OCI-LY1 (cell line): ENCODE data around the gene PROZ.

Source experiments
- H2AFZ ChIP-seq: fragments of 200-600 bp; sonication (generic), shearing (Covaris generic); 2 replicates; pipeline ENCODE4 v1.6.0; 2014; ENCODE audit warnings: antibody characterized with exemption, mild to moderate bottlenecking, low read length
- H3F3A ChIP-seq: fragments of 200-600 bp; sonication (generic), shearing (Covaris generic); 2 replicates; pipeline ENCODE4 v1.6.0; 2014; ENCODE audit warnings: mild to moderate bottlenecking, antibody characterized with exemption, low read length, moderate library complexity; ENCODE audit not compliant: insufficient read depth
- H3K27ac ChIP-seq: fragments of 200-600 bp; sonication (generic); 2 replicates; pipeline ENCODE4 v1.5.1; 2014; ENCODE audit warnings: low read length, mixed run types, mild to moderate bottlenecking, low read depth; ENCODE audit not compliant: poor library complexity, severe bottlenecking
- H3K27me3 ChIP-seq: fragments of 200-600 bp; sonication (generic); 2 replicates; pipeline ENCODE4 v1.6.0; 2014; ENCODE audit warnings: antibody characterized with exemption, mild to moderate bottlenecking, low read length, moderate library complexity; ENCODE audit not compliant: insufficient read depth
- H3K36me3 ChIP-seq: fragments of 200-600 bp; sonication (generic); 2 replicates; pipeline ENCODE4 v1.6.1; 2014; ENCODE audit warnings: mild to moderate bottlenecking, antibody characterized with exemption, low read length, moderate library complexity, mixed read lengths; ENCODE audit not compliant: insufficient read depth
- H3K4me1 ChIP-seq: fragments of 200-600 bp; sonication (generic); 2 replicates; pipeline ENCODE4 v1.5.1; 2014; ENCODE audit warnings: mild to moderate bottlenecking, low read length, moderate library complexity; ENCODE audit not compliant: insufficient read depth, severe bottlenecking
- H3K4me2 ChIP-seq: fragments of 200-600 bp; sonication (generic), shearing (Covaris generic); 2 replicates; pipeline ENCODE4 v1.6.1; 2014; ENCODE audit warnings: low read length
- H3K4me3 ChIP-seq: fragments of 200-600 bp; sonication (generic); 2 replicates; pipeline ENCODE4 v1.5.1; 2014; ENCODE audit warnings: low read length, low read depth, mild to moderate bottlenecking, mixed read lengths; ENCODE audit not compliant: poor library complexity, severe bottlenecking
- H3K79me2 ChIP-seq: fragments of 200-600 bp; shearing (Covaris generic); 2 replicates; pipeline ENCODE4 v1.6.1; 2016; ENCODE audit warnings: mixed run types, low read length, mixed read lengths; ENCODE audit not compliant: insufficient read depth
- H3K9ac ChIP-seq: fragments of 200-600 bp; sonication (generic), shearing (Covaris generic); 2 replicates; pipeline ENCODE4 v1.6.1; 2014; ENCODE audit warnings: mild to moderate bottlenecking, low read length, mixed read lengths
- H3K9me2 ChIP-seq: fragments of 200-600 bp; sonication (generic), shearing (Covaris generic); 2 replicates; pipeline ENCODE4 v1.6.1; 2014; ENCODE audit warnings: low read depth, mild to moderate bottlenecking, low read length, mixed read lengths
- H3K9me3 ChIP-seq: fragments of 200-600 bp; shearing (Covaris generic); 2 replicates; pipeline ENCODE4 v1.6.1; 2014; ENCODE audit warnings: low read length, mixed read lengths
- H4K20me1 ChIP-seq: fragments of 200-600 bp; sonication (generic), shearing (Covaris generic); 2 replicates; pipeline ENCODE4 v1.6.0; 2016; ENCODE audit warnings: mild to moderate bottlenecking, low read length; ENCODE audit not compliant: insufficient read depth
- EZH2 ChIP-seq: fragments of 200-600 bp; sonication (generic), shearing (Covaris generic); IDR thresholded peaks from 2 replicates; pipeline ENCODE4 v1.8.0; 2017; ENCODE audit warnings: borderline replicate concordance, mixed run types, mild to moderate bottlenecking, antibody characterized with exemption, low read length, moderate library complexity, mixed read lengths
- TF ChIP-seq, protein P1 (sequence below): fragments of 200-600 bp; sonication (generic), shearing (Covaris generic); IDR thresholded peaks from 2 replicates; pipeline ENCODE4 v1.5.1; 2017; ENCODE audit warnings: mild to moderate bottlenecking, antibody characterized with exemption, low read length, moderate library complexity, mixed read lengths

Gene PROZ

DNA sequence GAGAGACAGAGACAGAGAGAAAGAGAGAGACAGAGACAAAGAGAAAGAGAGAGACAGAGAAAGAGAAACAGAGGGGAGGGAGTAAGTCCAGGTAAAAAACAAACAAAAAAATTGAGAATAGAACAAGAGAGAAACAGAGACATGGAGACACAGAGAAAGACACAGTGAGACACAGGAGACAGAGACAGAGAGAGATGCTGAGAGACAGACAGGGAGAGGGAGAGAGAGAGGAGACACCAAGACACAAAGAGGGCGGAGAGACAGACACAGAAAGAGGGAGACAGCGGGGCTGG, 5.8 kb upstream of the PROZ start:
- H3K36me3 ChIP-seq: peaks cover 5% of the 10 kb centered on the region; the same call in 1 of the 2 replicates
- H3F3A ChIP-seq: no peaks in the 10 kb centered on the region
- H4K20me1 ChIP-seq: no peaks in the 10 kb centered on the region
- peak overlapping the region; percentile 54; the same call in 1 of the 2 replicates for H3K4me2 ChIP-seq
- no peak overlapping the region for H3K9ac ChIP-seq
- no peak overlapping the region for H2AFZ ChIP-seq
- H3K79me2 ChIP-seq: no peaks in the 10 kb centered on the region
- TF ChIP-seq EZH2: no peak
- TF ChIP-seq, protein P1, sequence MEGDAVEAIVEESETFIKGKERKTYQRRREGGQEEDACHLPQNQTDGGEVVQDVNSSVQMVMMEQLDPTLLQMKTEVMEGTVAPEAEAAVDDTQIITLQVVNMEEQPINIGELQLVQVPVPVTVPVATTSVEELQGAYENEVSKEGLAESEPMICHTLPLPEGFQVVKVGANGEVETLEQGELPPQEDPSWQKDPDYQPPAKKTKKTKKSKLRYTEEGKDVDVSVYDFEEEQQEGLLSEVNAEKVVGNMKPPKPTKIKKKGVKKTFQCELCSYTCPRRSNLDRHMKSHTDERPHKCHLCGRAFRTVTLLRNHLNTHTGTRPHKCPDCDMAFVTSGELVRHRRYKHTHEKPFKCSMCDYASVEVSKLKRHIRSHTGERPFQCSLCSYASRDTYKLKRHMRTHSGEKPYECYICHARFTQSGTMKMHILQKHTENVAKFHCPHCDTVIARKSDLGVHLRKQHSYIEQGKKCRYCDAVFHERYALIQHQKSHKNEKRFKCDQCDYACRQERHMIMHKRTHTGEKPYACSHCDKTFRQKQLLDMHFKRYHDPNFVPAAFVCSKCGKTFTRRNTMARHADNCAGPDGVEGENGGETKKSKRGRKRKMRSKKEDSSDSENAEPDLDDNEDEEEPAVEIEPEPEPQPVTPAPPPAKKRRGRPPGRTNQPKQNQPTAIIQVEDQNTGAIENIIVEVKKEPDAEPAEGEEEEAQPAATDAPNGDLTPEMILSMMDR: no peak
- no peaks in the 10 kb centered on the region for H3K9me2 ChIP-seq
- H3K4me1 ChIP-seq: peaks cover 17% of the 10 kb centered on the region
- no peak overlapping the region for H3K4me3 ChIP-seq
- H3K27ac ChIP-seq: no peak overlapping the region
- H3K9me3 ChIP-seq: peaks cover 8% of the 10 kb centered on the region
- H3K27me3 ChIP-seq: peaks cover 32% of the 10 kb centered on the region; the same call in 1 of the 2 replicates

- peak overlapping the region; percentile 54 for H3K4me2 ChIP-seq
- no peaks in the 10 kb centered on the region for H4K20me1 ChIP-seq
- no peaks in the 10 kb centered on the region for H3F3A ChIP-seq
- peak overlapping the region; percentile 42 for H3K4me3 ChIP-seq
- peaks cover 5% of the 10 kb centered on the region; the same call in 1 of the 2 replicates for H3K36me3 ChIP-seq
- H3K9ac ChIP-seq: peak overlapping the region; percentile 7; the same call in 1 of the 2 replicates
- no peaks in the 10 kb centered on the region for H3K79me2 ChIP-seq
- H3K9me3 ChIP-seq: peaks cover 8% of the 10 kb centered on the region
- peaks cover 17% of the 10 kb centered on the region for H3K4me1 ChIP-seq
- H3K27me3 ChIP-seq: peaks cover 32% of the 10 kb centered on the region; the same call in 1 of the 2 replicates
- H3K27ac ChIP-seq: no peak overlapping the region
- H2AFZ ChIP-seq: no peak overlapping the region
- TF ChIP-seq, protein P1: no peak
- no peak for TF ChIP-seq EZH2
- H3K9me2 ChIP-seq: no peaks in the 10 kb centered on the region
Measured at GRCh38 chr13:113152984-113153809, 5.3 kb upstream of the PROZ start.

DNA sequence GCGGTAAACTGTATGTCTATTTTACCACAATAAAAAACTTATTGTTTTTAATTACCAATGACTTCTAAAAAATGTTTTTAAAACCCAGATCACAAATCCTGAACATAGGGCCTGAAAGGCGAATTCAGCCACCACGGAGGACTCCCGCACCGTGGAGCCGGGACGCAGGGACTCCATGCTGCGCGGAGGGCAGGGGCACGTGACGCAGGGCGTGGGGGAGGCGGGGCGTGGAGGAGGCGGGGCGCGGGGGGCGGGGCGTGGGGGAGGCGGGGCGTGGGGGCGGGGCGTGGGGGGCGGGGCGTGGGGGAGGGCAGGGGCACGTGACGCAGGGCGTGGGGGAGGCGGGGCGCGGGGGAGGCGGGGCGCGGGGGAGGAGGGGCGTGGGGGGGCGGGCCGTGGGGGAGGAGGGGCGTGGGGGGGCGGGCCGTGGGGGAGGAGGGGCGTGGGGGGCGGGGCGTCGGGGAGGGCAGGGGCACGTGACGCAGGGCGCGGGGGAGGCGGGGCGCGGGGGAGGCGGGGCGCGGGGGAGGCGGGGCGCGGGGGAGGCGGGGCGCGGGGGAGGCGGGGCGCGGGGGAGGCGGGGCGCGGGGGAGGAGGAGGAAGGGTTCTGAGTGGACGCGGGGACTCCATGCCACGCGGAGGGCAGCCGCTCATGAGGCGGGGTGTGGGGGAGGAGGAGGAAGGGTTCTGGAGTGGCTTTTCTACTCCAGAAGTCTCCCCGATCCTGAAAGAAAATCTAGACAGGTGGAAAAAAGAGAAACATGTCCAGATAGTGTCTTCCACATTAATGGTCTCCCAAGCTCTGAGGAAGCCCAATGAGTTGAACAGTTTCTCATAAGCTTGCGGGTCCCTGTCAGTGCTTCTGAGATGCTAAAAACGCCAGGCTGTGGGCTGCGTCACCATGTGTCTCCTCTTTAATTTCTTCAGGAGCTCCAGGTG, 4.4 kb upstream of the PROZ start:
- H3F3A ChIP-seq: no peaks in the 10 kb centered on the region
- H3K27me3 ChIP-seq: peaks cover 36% of the 10 kb centered on the region; the same call in 1 of the 2 replicates
- H3K4me2 ChIP-seq: peak overlapping the region; percentile 72
- peak overlapping the region; percentile 12; the same call in 1 of the 2 replicates for H3K9ac ChIP-seq
- no peaks in the 10 kb centered on the region for H4K20me1 ChIP-seq
- peak overlapping the region; percentile 56 for H3K4me3 ChIP-seq
- H3K4me1 ChIP-seq: peaks cover 17% of the 10 kb centered on the region
- peaks cover 5% of the 10 kb centered on the region; the same call in 1 of the 2 replicates for H3K36me3 ChIP-seq
- H3K9me2 ChIP-seq: no peaks in the 10 kb centered on the region
- H3K27ac ChIP-seq: no peak overlapping the region
- peak overlapping the region; percentile 98; the same call in 1 of the 2 replicates for H2AFZ ChIP-seq
- no peak for TF ChIP-seq EZH2
- TF ChIP-seq, protein P1: no peak
- peaks cover 8% of the 10 kb centered on the region for H3K9me3 ChIP-seq
- H3K79me2 ChIP-seq: no peaks in the 10 kb centered on the region
